ENCODE measurements around the gene DRC7. TPM values are rescaled to one million over a fixed set of nuclear protein-coding genes. Genes with fewer than 3 reads are reported as not detected.

Gene DRC7
- total RNA-seq, 4 donors from 2014 or later, result 0.22 to 2.1 TPM; not detected in 2

DNA sequence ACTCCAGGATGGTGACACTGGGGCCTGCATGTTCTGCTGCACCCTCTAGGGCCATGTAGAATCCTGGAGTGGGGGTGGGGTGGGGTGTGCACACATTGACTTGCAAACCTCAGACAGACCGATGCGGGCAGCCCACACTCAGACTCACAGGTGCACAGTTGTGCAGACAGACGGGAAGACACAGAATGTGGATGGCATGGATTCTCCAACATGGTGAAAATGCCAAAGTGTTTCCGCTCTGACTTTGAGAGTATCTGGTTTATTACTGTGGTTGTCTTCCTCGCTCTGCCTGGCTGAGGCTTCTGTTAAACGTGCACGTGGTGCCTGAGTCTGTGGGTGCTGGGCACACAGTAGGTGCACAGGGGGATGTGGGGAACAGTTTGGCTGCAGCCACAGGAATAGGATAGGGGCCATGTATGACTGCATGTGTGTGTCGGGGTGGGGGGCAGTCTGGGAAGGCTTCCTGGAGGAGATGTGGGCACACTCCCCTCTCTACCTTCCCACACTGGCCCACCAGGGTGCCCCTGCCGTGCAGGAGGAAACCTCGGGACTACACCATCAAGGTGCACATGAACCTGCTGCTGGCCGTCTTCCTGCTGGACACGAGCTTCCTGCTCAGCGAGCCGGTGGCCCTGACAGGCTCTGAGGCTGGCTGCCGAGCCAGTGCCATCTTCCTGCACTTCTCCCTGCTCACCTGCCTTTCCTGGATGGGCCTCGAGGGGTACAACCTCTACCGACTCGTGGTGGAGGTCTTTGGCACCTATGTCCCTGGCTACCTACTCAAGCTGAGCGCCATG is 35.5 kb upstream of the DRC7 start:
- no peak overlapping the region for H3K4me3 ChIP-seq
- H3K27me3 ChIP-seq, result no peaks in the 10 kb centered on the region
- H3K36me3 ChIP-seq, result peaks cover 0 to 48% (median 3%) of the 10 kb centered on the region in 3 donors
- no peaks in the 10 kb centered on the region for H3K9me3 ChIP-seq
- WGBS, 2 donors, result 77 to 78% methylated on average over 16 to 18 of the region's 19 CpGs
- TF ChIP-seq, protein P1, sequence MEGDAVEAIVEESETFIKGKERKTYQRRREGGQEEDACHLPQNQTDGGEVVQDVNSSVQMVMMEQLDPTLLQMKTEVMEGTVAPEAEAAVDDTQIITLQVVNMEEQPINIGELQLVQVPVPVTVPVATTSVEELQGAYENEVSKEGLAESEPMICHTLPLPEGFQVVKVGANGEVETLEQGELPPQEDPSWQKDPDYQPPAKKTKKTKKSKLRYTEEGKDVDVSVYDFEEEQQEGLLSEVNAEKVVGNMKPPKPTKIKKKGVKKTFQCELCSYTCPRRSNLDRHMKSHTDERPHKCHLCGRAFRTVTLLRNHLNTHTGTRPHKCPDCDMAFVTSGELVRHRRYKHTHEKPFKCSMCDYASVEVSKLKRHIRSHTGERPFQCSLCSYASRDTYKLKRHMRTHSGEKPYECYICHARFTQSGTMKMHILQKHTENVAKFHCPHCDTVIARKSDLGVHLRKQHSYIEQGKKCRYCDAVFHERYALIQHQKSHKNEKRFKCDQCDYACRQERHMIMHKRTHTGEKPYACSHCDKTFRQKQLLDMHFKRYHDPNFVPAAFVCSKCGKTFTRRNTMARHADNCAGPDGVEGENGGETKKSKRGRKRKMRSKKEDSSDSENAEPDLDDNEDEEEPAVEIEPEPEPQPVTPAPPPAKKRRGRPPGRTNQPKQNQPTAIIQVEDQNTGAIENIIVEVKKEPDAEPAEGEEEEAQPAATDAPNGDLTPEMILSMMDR (IDR thresholded peaks at IDR 0.05), result no peak
- TF ChIP-seq POLR2A (IDR thresholded peaks at IDR 0.05), result no peak
- no peak for TF ChIP-seq EP300 (IDR thresholded peaks at IDR 0.05)
- no peak overlapping the region for H3K27ac ChIP-seq
- no peaks in the 10 kb centered on the region for H3K4me1 ChIP-seq
- no peak for DNase-seq (ENCODE audit: low spot score in 2 of 2)

DNA sequence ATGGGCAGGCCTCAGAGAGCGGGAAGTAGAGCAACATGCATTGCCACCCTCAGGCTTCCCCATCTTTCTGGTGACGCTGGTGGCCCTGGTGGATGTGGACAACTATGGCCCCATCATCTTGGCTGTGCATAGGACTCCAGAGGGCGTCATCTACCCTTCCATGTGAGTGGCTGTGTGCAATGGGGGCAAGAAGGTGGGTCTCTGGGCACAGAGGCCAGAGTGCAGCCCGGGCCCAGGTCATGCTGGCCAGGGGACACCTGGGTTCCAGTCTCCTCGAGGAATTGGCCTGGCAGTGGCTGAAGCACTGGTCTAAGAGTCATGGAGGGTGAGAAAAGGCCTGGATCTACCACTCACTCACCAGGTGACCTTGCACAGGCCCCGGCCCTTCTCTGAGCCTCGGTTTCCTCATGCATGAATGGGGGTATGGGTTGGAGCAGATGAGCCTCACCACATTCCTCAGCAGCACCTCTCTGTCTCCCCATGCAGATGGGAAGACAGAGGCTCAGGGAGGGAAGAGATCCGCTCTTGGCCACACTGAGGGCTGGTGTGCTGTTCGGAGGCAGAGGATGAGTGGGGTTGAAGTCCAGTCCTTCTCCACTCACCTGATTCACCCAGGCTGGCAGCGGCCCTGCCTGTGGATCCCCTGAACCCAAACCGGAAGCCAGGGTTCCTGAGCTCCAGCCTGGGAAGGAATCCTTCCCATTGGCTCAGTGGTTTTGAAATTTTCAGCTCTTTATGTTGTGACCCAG is 33.7 kb upstream of the DRC7 start:
- no peaks in the 10 kb centered on the region for H3K27me3 ChIP-seq
- peaks cover 0 to 48% (median 3%) of the 10 kb centered on the region in 3 donors for H3K36me3 ChIP-seq
- H3K27ac ChIP-seq, result no peak overlapping the region
- DNase-seq (ENCODE audit: low spot score in 2 of 2), result no peak
- TF ChIP-seq, protein P1 (IDR thresholded peaks at IDR 0.05), result no peak
- no peak for TF ChIP-seq POLR2A (IDR thresholded peaks at IDR 0.05)
- TF ChIP-seq EP300 (IDR thresholded peaks at IDR 0.05), result no peak
- H3K4me1 ChIP-seq, result no peaks in the 10 kb centered on the region
- 88 to 93% methylated on average over 9 to 11 of the region's 11 CpGs for WGBS, 2 donors
- H3K9me3 ChIP-seq, result no peaks in the 10 kb centered on the region
- no peak overlapping the region for H3K4me3 ChIP-seq

GRCh38 chr16:57661510-57661909 is 33.1 kb upstream of the DRC7 start:
- H3K4me3 ChIP-seq, result no peak overlapping the region
- WGBS, 2 donors, result 73 to 91% methylated on average over 7 of the region's 7 CpGs
- TF ChIP-seq EP300 (IDR thresholded peaks at IDR 0.05) (no peak), POLR2A (IDR thresholded peaks at IDR 0.05) (no peak)
- TF ChIP-seq, protein P1 (IDR thresholded peaks at IDR 0.05), result no peak
- H3K4me1 ChIP-seq, result no peaks in the 10 kb centered on the region
- no peaks in the 10 kb centered on the region for H3K27me3 ChIP-seq
- H3K27ac ChIP-seq, result no peak overlapping the region
- DNase-seq (ENCODE audit: low spot score in 2 of 2), result no peak
- peaks cover 0 to 48% (median 3%) of the 10 kb centered on the region in 3 donors for H3K36me3 ChIP-seq
- no peaks in the 10 kb centered on the region for H3K9me3 ChIP-seq

DNA sequence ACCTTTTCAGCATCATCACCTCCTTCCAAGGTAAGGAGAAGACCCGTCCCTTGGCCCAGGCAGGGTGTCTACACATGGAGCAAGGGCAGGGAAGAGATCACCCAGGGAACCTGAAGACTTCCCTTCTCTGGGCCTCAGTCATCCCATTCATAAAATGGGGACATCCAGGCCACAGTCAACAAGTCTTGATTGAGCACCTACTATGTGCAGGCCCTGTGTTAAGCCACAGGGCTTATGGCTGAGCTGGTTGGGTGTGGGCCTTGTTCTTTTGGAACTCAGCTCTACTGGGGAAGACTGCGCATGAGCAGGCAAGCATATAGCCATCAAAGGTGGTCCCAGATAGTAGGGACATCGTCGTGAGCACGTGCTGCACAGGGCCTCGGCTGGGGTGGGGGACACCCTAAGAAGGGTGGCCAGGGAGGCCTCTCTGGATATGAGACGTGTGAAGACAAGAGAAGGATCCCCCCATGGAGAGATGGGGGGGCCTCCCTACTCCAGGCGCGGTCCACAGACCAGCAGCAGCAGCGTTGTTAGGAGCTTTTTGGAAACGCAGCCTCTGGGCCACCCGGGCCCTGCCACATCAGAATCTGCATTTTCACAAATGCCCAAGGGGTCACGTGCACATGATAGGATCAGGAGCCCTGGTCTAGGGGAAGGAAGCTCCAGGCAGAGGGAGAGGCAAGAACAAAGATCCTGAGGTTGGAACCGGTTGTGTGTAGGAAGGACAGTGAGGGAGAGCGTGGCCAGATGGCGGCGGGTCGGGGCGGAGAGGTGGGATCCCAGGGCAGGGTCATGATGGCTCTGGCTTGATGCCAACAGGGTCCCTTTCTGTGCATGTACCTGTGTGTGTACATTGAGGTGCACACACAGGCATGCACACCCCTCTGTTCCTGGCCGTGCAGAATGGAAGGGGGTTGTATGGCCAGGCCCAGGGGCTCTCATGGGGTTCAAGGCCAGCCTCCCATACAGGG is 32.4 kb upstream of the DRC7 start:
- Histone ChIP-seq H3K27me3 (no peaks in the 10 kb centered on the region), H3K9me3 (no peaks in the 10 kb centered on the region), H3K4me3 (no peak overlapping the region), H3K27ac (no peak overlapping the region), H3K4me1 (no peaks in the 10 kb centered on the region), H3K36me3 (peaks cover 0 to 48% (median under 1%) of the 10 kb centered on the region in 3 donors)
- TF ChIP-seq EP300 (IDR thresholded peaks at IDR 0.05), result no peak
- TF ChIP-seq, protein P1 (IDR thresholded peaks at IDR 0.05), result no peak
- TF ChIP-seq POLR2A (IDR thresholded peaks at IDR 0.05), result no peak
- WGBS, 2 donors, result 87 to 90% methylated on average over 19 to 20 of the region's 20 CpGs
- no peak for DNase-seq (ENCODE audit: low spot score in 2 of 2)
